Endothelial cell of umbilical vein (primary cell): ENCODE data around the gene FRY. TPM values are rescaled to one million over a fixed set of nuclear protein-coding genes. Genes with fewer than 3 reads are reported as not detected.

Experiments used
- BruUV-seq: library from RNA; stranded (reverse); fragments of 400-500 nt; replicated peaks from 2 replicates; lab custom pipeline; 2021; lab: Mats Ljungman, UMichigan
- CTCF ChIA-PET: fragments of 300-600, 350-600 bp; sonication (Branson Sonifier 250); formaldehyde crosslinking; loops from one replicate; lab custom pipeline; 2021; ENCODE audit warnings: antibody characterized with exemption, inconsistent platforms; lab: Charles Lee
- POLR2A ChIA-PET: fragments of 300-600, 350-600 bp; sonication (Branson Sonifier 250); formaldehyde crosslinking; loops from one replicate; lab custom pipeline; 2021; ENCODE audit warnings: antibody characterized with exemption, inconsistent platforms; lab: Charles Lee
- DNase-seq: peaks from one replicate; pipeline ENCODE4 v3.0.0-alpha.2; 2011; ENCODE audit warnings: low read depth, low spot score
- FAIRE-seq: peaks from 2 replicates; lab custom pipeline; 2011; peaks lifted over from hg19 to GRCh38; lab: Jason Lieb, UNC
- H2AFZ ChIP-seq: 2 replicates; pipeline ENCODE4 v1.6.0; 2012; ENCODE audit warnings: low read depth, low read length, control low read depth, inconsistent platforms
- H3K27ac ChIP-seq: 2 replicates; pipeline ENCODE4 v1.5.1; 2011; ENCODE audit warnings: low read depth, mild to moderate bottlenecking, control low read depth, low read length, moderate library complexity; ENCODE audit not compliant: insufficient read depth
- H3K27me3 ChIP-seq, 2 experiments: 2 replicates each; pipeline versions ENCODE4 v1.6.0 to v1.6.1; 2011; ENCODE audit warnings: low read length in 2 of 2, mixed read lengths in 1 of 2; ENCODE audit not compliant: control insufficient read depth in 2 of 2, insufficient read depth in 2 of 2
- H3K36me3 ChIP-seq, 2 experiments: 2 replicates in 1 of 2; 3 replicates in 1 of 2; pipeline ENCODE4 v1.5.1; 2011; ENCODE audit warnings: low read length in 2 of 2, mild to moderate bottlenecking in 1 of 2, moderate library complexity in 1 of 2; ENCODE audit not compliant: control insufficient read depth in 2 of 2, insufficient read depth in 2 of 2; ENCODE audit errors: extremely low read depth in 1 of 2
- H3K4me1 ChIP-seq: 3 replicates; pipeline ENCODE4 v1.5.1; 2011; ENCODE audit warnings: mild to moderate bottlenecking, low read length; ENCODE audit not compliant: control insufficient read depth, insufficient read depth; ENCODE audit errors: extremely low read depth
- H3K4me2 ChIP-seq: 2 replicates; pipeline ENCODE4 v1.6.1; 2011; ENCODE audit warnings: low read length, control low read depth, mixed read lengths; ENCODE audit not compliant: insufficient read depth
- H3K4me3 ChIP-seq, 3 experiments: fragments of 200-600 bp in 1 of 3; sonication (generic), shearing (Covaris generic) in 1 of 3; replicated peaks in 1 of 3; 2 replicates each; pipeline ENCODE4 v1.5.1; 2011 to 2016; ENCODE audit warnings: control low read depth in 3 of 3, low read length in 3 of 3, mild to moderate bottlenecking in 2 of 3, inconsistent platforms in 1 of 3, low read depth in 1 of 3, moderate library complexity in 1 of 3; ENCODE audit not compliant: insufficient read depth in 1 of 3
- H3K79me2 ChIP-seq: 2 replicates; pipeline ENCODE4 v1.6.0; 2012; ENCODE audit warnings: low read length, inconsistent platforms; ENCODE audit not compliant: control insufficient read depth, insufficient read depth
- H3K9ac ChIP-seq: replicated peaks from 2 replicates; pipeline ENCODE3; 2011; ENCODE audit warnings: low read length, control low read depth; ENCODE audit not compliant: insufficient read depth; ENCODE audit errors: extremely low read depth
- H3K9me1 ChIP-seq: replicated peaks from 3 replicates; pipeline ENCODE4 v1.6.0; 2011; ENCODE audit warnings: mild to moderate bottlenecking, low read length; ENCODE audit not compliant: control insufficient read depth, insufficient read depth; ENCODE audit errors: extremely low read depth
- H3K9me3 ChIP-seq: replicated peaks from 2 replicates; pipeline ENCODE4 v1.5.1; 2012; ENCODE audit warnings: low read length, inconsistent platforms; ENCODE audit not compliant: control insufficient read depth, insufficient read depth
- H4K20me1 ChIP-seq: replicated peaks from 2 replicates; pipeline ENCODE3; 2011; ENCODE audit warnings: mild to moderate bottlenecking, low read length; ENCODE audit not compliant: control insufficient read depth, insufficient read depth; ENCODE audit errors: extremely low read depth
- EZH2 ChIP-seq: IDR thresholded peaks from 2 replicates; pipeline ENCODE4 v1.6.1; 2012; ENCODE audit warnings: borderline replicate concordance, low read depth, mild to moderate bottlenecking, moderate library complexity, low read length, inconsistent platforms; ENCODE audit not compliant: severe bottlenecking
- FOS ChIP-seq: IDR thresholded peaks from 2 replicates; pipeline ENCODE4 v1.6.1; 2011; ENCODE audit warnings: mild to moderate bottlenecking, low read length, moderate library complexity, borderline replicate concordance; ENCODE audit not compliant: insufficient read depth
- GATA2 ChIP-seq: IDR thresholded peaks from 2 replicates; pipeline ENCODE4 v1.7.0; 2011; ENCODE audit warnings: low read depth, mild to moderate bottlenecking, moderate library complexity, mixed read lengths, low read length; ENCODE audit not compliant: insufficient read length, insufficient read depth
- JUN ChIP-seq: IDR thresholded peaks from 2 replicates; pipeline ENCODE4 v1.6.1; 2011; ENCODE audit warnings: borderline replicate concordance, low read depth; ENCODE audit not compliant: insufficient read length, insufficient read depth
- MYC ChIP-seq: IDR thresholded peaks from one replicate; pipeline ENCODE4 v1.6.1; 2011; ENCODE audit warnings: mild to moderate bottlenecking, low read depth, low read length
- POLR2A ChIP-seq: IDR thresholded peaks from 2 replicates; pipeline ENCODE4 v1.6.1; 2012; ENCODE audit warnings: low read depth, mild to moderate bottlenecking, control low read depth, low read length
- POLR2AphosphoS5 ChIP-seq: IDR thresholded peaks from 2 replicates; pipeline ENCODE4 v1.6.1; 2012; ENCODE audit warnings: low read depth, mild to moderate bottlenecking, control low read depth, low read length, moderate library complexity; ENCODE audit not compliant: insufficient read depth
- dilution Hi-C: fragments of 300-500 bp; cut with MboI; formaldehyde crosslinking; loops from one replicate; pipeline ENCODE4 v1.15.0; 2019; ENCODE audit warnings: low sequenced_read_pairs; ENCODE audit not compliant: extremely low pct_ligation_motif_present
- intact Hi-C: fragments of 100-400 bp; cut with micrococcal nuclease; formaldehyde crosslinking; loops from one replicate; pipeline ENCODE4 v1.10.0; 2022
- polyA plus RNA-seq, 4 experiments: library from polyadenylated mRNA; depleted of rRNA in 3 of 4; stranded (reverse) in 3 of 4; unstranded in 1 of 4; fragments of >200 nt; gene quantifications; 2 replicates each; pipeline versions ENCODE4 v1.2.1 to v1.2.3, GENCODE V29; 2011 to 2012; ENCODE audit warnings: missing spikeins in 1 of 4
- total RNA-seq: library from RNA; stranded (reverse); gene quantifications from 2 replicates; pipeline ENCODE4 v1.2.3, GENCODE V29; 2021
- TF ChIP-seq, protein P1 (sequence below), 2 donors: IDR thresholded peaks; 1 replicate in 1 of 2; 2 replicates in 1 of 2; pipeline ENCODE4 v1.5.1; 2011; ENCODE audit warnings: low read length in 2 of 2, mild to moderate bottlenecking in 2 of 2, moderate library complexity in 2 of 2, control low read depth in 1 of 2, inconsistent platforms in 1 of 2, low read depth in 1 of 2; ENCODE audit not compliant: insufficient read depth in 1 of 2; ENCODE audit errors: extremely low read depth in 1 of 2
- TF ChIP-seq, protein P2 (sequence below): IDR thresholded peaks from 2 replicates; pipeline ENCODE4 v1.6.1; 2011; ENCODE audit not compliant: insufficient read depth, insufficient read length

FRY gene
- total and polyA plus RNA-seq, 2 donors (not counting 3 experiments of a cell fraction or from before 2014, with no cell fraction given) = 57.3 to 75.8 TPM

DNA sequence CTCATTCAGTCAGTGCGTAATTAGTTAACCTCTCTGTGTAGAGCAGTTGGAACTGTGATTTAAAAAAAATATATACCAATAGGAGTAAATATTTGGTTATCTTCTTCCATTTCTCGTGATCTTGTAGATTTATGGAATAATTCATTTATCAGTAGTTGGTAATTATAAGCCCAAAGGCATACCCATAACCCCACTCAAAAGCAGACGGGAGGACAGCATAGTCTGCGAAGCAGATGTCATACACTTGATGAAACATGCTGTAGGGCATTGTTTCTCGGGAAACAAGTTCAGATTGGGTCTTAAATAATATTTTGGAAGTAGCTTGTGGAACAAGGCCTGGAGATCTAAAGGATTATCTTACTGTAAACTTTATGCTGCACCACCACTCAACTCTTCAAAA is 119.7 kb downstream of the FRY start:
- Histone ChIP-seq H3K9ac (no peak overlapping the region), H3K9me3 (no peaks in the 10 kb centered on the region), H3K9me1 (no peaks in the 10 kb centered on the region), H3K27ac (no peak overlapping the region), H3K27me3 (no peaks in the 10 kb centered on the region), H3K4me2 (no peak overlapping the region), H3K4me3 (no peak overlapping the region), H3K4me1 (peaks cover 26% of the 10 kb centered on the region), H3K36me3 (no peaks in the 10 kb centered on the region), H2AFZ (no peak overlapping the region), H3K79me2 (no peaks in the 10 kb centered on the region), H4K20me1 (no peaks in the 10 kb centered on the region)
- FAIRE-seq (no peak), DNase-seq (no peak)
- BruUV-seq = no TSS peak
- intact Hi-C loops = no loop called here
- dilution Hi-C loops = no loop called here
- TF ChIP-seq MYC (no peak), POLR2A (no peak), EZH2 (no peak), POLR2AphosphoS5 (no peak), JUN (no peak), FOS (no peak), GATA2 (no peak)
- TF ChIP-seq, protein P1, sequence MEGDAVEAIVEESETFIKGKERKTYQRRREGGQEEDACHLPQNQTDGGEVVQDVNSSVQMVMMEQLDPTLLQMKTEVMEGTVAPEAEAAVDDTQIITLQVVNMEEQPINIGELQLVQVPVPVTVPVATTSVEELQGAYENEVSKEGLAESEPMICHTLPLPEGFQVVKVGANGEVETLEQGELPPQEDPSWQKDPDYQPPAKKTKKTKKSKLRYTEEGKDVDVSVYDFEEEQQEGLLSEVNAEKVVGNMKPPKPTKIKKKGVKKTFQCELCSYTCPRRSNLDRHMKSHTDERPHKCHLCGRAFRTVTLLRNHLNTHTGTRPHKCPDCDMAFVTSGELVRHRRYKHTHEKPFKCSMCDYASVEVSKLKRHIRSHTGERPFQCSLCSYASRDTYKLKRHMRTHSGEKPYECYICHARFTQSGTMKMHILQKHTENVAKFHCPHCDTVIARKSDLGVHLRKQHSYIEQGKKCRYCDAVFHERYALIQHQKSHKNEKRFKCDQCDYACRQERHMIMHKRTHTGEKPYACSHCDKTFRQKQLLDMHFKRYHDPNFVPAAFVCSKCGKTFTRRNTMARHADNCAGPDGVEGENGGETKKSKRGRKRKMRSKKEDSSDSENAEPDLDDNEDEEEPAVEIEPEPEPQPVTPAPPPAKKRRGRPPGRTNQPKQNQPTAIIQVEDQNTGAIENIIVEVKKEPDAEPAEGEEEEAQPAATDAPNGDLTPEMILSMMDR (IDR thresholded peaks at IDR 0.05; ENCODE audit: extremely low read depth in 1 of 2, insufficient read depth in 1 of 2, low read depth in 1 of 2, low read length in 2 of 2) = no peak
- TF ChIP-seq, protein P2, sequence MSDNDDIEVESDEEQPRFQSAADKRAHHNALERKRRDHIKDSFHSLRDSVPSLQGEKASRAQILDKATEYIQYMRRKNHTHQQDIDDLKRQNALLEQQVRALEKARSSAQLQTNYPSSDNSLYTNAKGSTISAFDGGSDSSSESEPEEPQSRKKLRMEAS = no peak
- ChIA-PET POLR2A (no interaction called here), CTCF (no interaction called here)
